Measurements from ENCODE around the gene CYP39A1. TPM values are rescaled to one million over a fixed set of nuclear protein-coding genes. Genes with fewer than 3 reads are reported as not detected.

CYP39A1 gene
- total RNA-seq, 2 donors from 2014 or later, result 4.3 to 4.4 TPM

GRCh38 chr6:46628498-46628897 is 24.1 kb downstream of the CYP39A1 start:
- Histone ChIP-seq H3K36me3 (no peaks in the 10 kb centered on the region), H3K27me3 (no peaks in the 10 kb centered on the region), H3K4me3 (no peak overlapping the region), H3K27ac (no peak overlapping the region), H3K9me3 (no peaks in the 10 kb centered on the region), H3K4me1 (no peaks in the 10 kb centered on the region), H3K9ac (ENCODE audit: low read depth in 2 of 2, low read length in 2 of 2) (no peak overlapping the region)
- intact Hi-C loops (cut with DNase I), result loop anchor here (10.0 kb wide), 1 partner anchor 404 kb away; no protein-coding TSS in a partner anchor
- no peak for DNase-seq
- TF ChIP-seq CTCF (IDR thresholded peaks at IDR 0.05), result no peak

- TF ChIP-seq CTCF (IDR thresholded peaks at IDR 0.05), result no peak
- no peaks in the 10 kb centered on the region for H3K27me3 ChIP-seq
Observed at GRCh38 chr6:46626976-46627375, 25.6 kb downstream of the CYP39A1 start.

GRCh38 chr6:46626228-46626909 is 26.2 kb downstream of the CYP39A1 start:
- intact Hi-C loops (cut with DNase I), result loop anchor here (10.0 kb wide), 1 partner anchor 402 kb away; no protein-coding TSS in a partner anchor
- Histone ChIP-seq H3K9ac (ENCODE audit: low read depth in 2 of 2, low read length in 2 of 2) (no peak overlapping the region), H3K9me3 (no peaks in the 10 kb centered on the region), H3K36me3 (no peaks in the 10 kb centered on the region), H3K27ac (no peak overlapping the region), H3K4me3 (no peak overlapping the region), H3K4me1 (no peaks in the 10 kb centered on the region), H3K27me3 (no peaks in the 10 kb centered on the region)
- peak; percentile 52 for TF ChIP-seq CTCF (IDR thresholded peaks at IDR 0.05)
- DNase-seq, result no peak

More at GRCh38 chr6:46626976-46627375, 25.6 kb downstream of the CYP39A1 start:
- Histone ChIP-seq H3K9ac (ENCODE audit: low read depth in 2 of 2, low read length in 2 of 2) (no peak overlapping the region), H3K4me1 (no peaks in the 10 kb centered on the region), H3K36me3 (no peaks in the 10 kb centered on the region), H3K27ac (no peak overlapping the region), H3K4me3 (no peak overlapping the region), H3K9me3 (no peaks in the 10 kb centered on the region)
- intact Hi-C loops (cut with DNase I), result loop anchor here (10.0 kb wide), 1 partner anchor 402 kb away; no protein-coding TSS in a partner anchor
- no peak for DNase-seq

- intact Hi-C loops (cut with DNase I), result no loop called here
- Histone ChIP-seq H3K4me3 (no peak overlapping the region), H3K9me3 (no peaks in the 10 kb centered on the region), H3K9ac (ENCODE audit: low read depth in 2 of 2, low read length in 2 of 2) (no peak overlapping the region), H3K36me3 (no peaks in the 10 kb centered on the region), H3K4me1 (no peaks in the 10 kb centered on the region), H3K27me3 (no peaks in the 10 kb centered on the region), H3K27ac (no peak overlapping the region)
- no peak for DNase-seq
- no peak for TF ChIP-seq CTCF (IDR thresholded peaks at IDR 0.05)
Observed at GRCh38 chr6:46618726-46619125, 33.9 kb downstream of the CYP39A1 start.

GRCh38 chr6:46612645-46613044 is 40.0 kb downstream of the CYP39A1 start:
- no peak for DNase-seq
- Histone ChIP-seq H3K27me3 (no peaks in the 10 kb centered on the region), H3K9me3 (no peaks in the 10 kb centered on the region), H3K27ac (no peak overlapping the region), H3K4me3 (no peak overlapping the region), H3K36me3 (no peaks in the 10 kb centered on the region), H3K9ac (ENCODE audit: low read depth in 2 of 2, low read length in 2 of 2) (no peak overlapping the region), H3K4me1 (no peaks in the 10 kb centered on the region)
- intact Hi-C loops (cut with DNase I), result no loop called here
- no peak for TF ChIP-seq CTCF (IDR thresholded peaks at IDR 0.05)
